ENCODE results near the gene VWA5B2.

VWA5B2 gene

GRCh38 chr3:184185461-184186183 is 43.8 kb upstream of the VWA5B2 start (continued):
- TF ChIP-seq ZNF335 (tag by site-specific recombination; conservative IDR thresholded peaks at IDR 0.05) (peak; percentile 95), ZNF561 (tag by site-specific recombination; IDR thresholded peaks at IDR 0.05; ENCODE audit: borderline replicate concordance) (peak; percentile 95; the same call in 1 of the 2 replicates), ZNF707 (tag by site-specific recombination; IDR thresholded peaks at IDR 0.05) (no peak), ZNF24 (tag by site-specific recombination; IDR thresholded peaks at IDR 0.05) (peak; percentile 70; the same call in 1 of the 2 replicates), ZNF677 (tag by site-specific recombination; IDR thresholded peaks at IDR 0.05) (no peak), ZNF514 (tag by site-specific recombination; IDR thresholded peaks at IDR 0.05) (no peak), SCRT2 (tag by site-specific recombination; IDR thresholded peaks at IDR 0.05) (no peak), ZNF843 (tag by site-specific recombination; IDR thresholded peaks at IDR 0.05) (no peak), ZNF214 (tag by site-specific recombination; IDR thresholded peaks at IDR 0.05; ENCODE audit: borderline replicate concordance) (no peak), ZNF513 (tag by site-specific recombination; IDR thresholded peaks at IDR 0.05) (no peak), AEBP2 (tag by site-specific recombination; IDR thresholded peaks at IDR 0.05; ENCODE audit: borderline replicate concordance) (no peak), ZNF311 (tag by site-specific recombination; IDR thresholded peaks at IDR 0.05; ENCODE audit: borderline replicate concordance) (no peak), ZNF660 (tag by site-specific recombination; IDR thresholded peaks at IDR 0.05) (peak; percentile 58), ZBTB20 (tag by site-specific recombination; IDR thresholded peaks at IDR 0.05) (peak; percentile 59)
- TF ChIP-seq, protein P1, sequence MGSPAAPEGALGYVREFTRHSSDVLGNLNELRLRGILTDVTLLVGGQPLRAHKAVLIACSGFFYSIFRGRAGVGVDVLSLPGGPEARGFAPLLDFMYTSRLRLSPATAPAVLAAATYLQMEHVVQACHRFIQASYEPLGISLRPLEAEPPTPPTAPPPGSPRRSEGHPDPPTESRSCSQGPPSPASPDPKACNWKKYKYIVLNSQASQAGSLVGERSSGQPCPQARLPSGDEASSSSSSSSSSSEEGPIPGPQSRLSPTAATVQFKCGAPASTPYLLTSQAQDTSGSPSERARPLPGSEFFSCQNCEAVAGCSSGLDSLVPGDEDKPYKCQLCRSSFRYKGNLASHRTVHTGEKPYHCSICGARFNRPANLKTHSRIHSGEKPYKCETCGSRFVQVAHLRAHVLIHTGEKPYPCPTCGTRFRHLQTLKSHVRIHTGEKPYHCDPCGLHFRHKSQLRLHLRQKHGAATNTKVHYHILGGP (tag by site-specific recombination; IDR thresholded peaks at IDR 0.05): no peak
- TF ChIP-seq, protein P2, sequence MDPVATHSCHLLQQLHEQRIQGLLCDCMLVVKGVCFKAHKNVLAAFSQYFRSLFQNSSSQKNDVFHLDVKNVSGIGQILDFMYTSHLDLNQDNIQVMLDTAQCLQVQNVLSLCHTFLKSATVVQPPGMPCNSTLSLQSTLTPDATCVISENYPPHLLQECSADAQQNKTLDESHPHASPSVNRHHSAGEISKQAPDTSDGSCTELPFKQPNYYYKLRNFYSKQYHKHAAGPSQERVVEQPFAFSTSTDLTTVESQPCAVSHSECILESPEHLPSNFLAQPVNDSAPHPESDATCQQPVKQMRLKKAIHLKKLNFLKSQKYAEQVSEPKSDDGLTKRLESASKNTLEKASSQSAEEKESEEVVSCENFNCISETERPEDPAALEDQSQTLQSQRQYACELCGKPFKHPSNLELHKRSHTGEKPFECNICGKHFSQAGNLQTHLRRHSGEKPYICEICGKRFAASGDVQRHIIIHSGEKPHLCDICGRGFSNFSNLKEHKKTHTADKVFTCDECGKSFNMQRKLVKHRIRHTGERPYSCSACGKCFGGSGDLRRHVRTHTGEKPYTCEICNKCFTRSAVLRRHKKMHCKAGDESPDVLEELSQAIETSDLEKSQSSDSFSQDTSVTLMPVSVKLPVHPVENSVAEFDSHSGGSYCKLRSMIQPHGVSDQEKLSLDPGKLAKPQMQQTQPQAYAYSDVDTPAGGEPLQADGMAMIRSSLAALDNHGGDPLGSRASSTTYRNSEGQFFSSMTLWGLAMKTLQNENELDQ (tag by site-specific recombination; IDR thresholded peaks at IDR 0.05; ENCODE audit: low read depth): no peak
- TF ChIP-seq, protein P3, sequence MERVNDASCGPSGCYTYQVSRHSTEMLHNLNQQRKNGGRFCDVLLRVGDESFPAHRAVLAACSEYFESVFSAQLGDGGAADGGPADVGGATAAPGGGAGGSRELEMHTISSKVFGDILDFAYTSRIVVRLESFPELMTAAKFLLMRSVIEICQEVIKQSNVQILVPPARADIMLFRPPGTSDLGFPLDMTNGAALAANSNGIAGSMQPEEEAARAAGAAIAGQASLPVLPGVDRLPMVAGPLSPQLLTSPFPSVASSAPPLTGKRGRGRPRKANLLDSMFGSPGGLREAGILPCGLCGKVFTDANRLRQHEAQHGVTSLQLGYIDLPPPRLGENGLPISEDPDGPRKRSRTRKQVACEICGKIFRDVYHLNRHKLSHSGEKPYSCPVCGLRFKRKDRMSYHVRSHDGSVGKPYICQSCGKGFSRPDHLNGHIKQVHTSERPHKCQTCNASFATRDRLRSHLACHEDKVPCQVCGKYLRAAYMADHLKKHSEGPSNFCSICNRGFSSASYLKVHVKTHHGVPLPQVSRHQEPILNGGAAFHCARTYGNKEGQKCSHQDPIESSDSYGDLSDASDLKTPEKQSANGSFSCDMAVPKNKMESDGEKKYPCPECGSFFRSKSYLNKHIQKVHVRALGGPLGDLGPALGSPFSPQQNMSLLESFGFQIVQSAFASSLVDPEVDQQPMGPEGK (tag by site-specific recombination; IDR thresholded peaks at IDR 0.05): peak; percentile 84
- TF ChIP-seq, protein P4, sequence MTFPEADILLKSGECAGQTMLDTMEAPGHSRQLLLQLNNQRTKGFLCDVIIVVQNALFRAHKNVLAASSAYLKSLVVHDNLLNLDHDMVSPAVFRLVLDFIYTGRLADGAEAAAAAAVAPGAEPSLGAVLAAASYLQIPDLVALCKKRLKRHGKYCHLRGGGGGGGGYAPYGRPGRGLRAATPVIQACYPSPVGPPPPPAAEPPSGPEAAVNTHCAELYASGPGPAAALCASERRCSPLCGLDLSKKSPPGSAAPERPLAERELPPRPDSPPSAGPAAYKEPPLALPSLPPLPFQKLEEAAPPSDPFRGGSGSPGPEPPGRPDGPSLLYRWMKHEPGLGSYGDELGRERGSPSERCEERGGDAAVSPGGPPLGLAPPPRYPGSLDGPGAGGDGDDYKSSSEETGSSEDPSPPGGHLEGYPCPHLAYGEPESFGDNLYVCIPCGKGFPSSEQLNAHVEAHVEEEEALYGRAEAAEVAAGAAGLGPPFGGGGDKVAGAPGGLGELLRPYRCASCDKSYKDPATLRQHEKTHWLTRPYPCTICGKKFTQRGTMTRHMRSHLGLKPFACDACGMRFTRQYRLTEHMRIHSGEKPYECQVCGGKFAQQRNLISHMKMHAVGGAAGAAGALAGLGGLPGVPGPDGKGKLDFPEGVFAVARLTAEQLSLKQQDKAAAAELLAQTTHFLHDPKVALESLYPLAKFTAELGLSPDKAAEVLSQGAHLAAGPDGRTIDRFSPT (tag by site-specific recombination; IDR thresholded peaks at IDR 0.05): peak; percentile 61

Data from HEK293 (cell line).